Osteoblast (primary cell): ENCODE results near the gene KRIT1. TPM values are rescaled to one million over a fixed set of nuclear protein-coding genes. Genes with fewer than 3 reads are reported as not detected.

Source experiments
- DNase-seq: peaks from one replicate; pipeline ENCODE4 v3.0.0; 2011; ENCODE audit warnings: low spot score, mixed read lengths; ENCODE audit not compliant: insufficient read length; ENCODE audit errors: missing footprints
- H2AFZ ChIP-seq: 2 replicates; pipeline ENCODE4 v1.6.0; 2011; ENCODE audit warnings: mild to moderate bottlenecking, low read length
- H3K27ac ChIP-seq: 2 replicates; pipeline ENCODE4 v1.5.1; 2011; ENCODE audit warnings: mild to moderate bottlenecking, low read depth, low read length, moderate library complexity
- H3K27me3 ChIP-seq: 2 replicates; pipeline ENCODE4 v1.6.0; 2012; ENCODE audit warnings: mild to moderate bottlenecking, control low read depth, inconsistent platforms, low read length, moderate library complexity; ENCODE audit not compliant: insufficient read depth
- H3K36me3 ChIP-seq: 2 replicates; pipeline ENCODE4 v1.5.1; 2011; ENCODE audit warnings: mild to moderate bottlenecking, low read length, control low read depth, moderate library complexity; ENCODE audit not compliant: insufficient read depth
- H3K4me1 ChIP-seq: 2 replicates; pipeline ENCODE4 v1.5.1; 2011; ENCODE audit warnings: mild to moderate bottlenecking, low read length, control low read depth, moderate library complexity; ENCODE audit not compliant: insufficient read depth
- H3K4me2 ChIP-seq: 2 replicates; pipeline ENCODE4 v1.6.0; 2011; ENCODE audit warnings: mild to moderate bottlenecking, low read length; ENCODE audit not compliant: insufficient read depth
- H3K4me3 ChIP-seq: fragments of 200-600 bp; sonication (generic); 3 replicates; pipeline ENCODE4 v1.5.1; 2012; ENCODE audit warnings: mild to moderate bottlenecking, low read length, inconsistent platforms; ENCODE audit not compliant: insufficient read depth
- H3K79me2 ChIP-seq: 2 replicates; pipeline ENCODE4 v1.6.0; 2012; ENCODE audit warnings: mild to moderate bottlenecking, low read length, control low read depth, inconsistent platforms; ENCODE audit not compliant: insufficient read depth
- H3K9me3 ChIP-seq: 2 replicates; pipeline ENCODE4 v1.5.1; 2011; ENCODE audit warnings: low read depth, low read length, control low read depth
- H4K20me1 ChIP-seq: 2 replicates; pipeline ENCODE4 v1.6.0; 2012; ENCODE audit warnings: mild to moderate bottlenecking, low read length, control low read depth; ENCODE audit not compliant: insufficient read depth
- total RNA-seq: library from RNA; depleted of rRNA; stranded (reverse); fragments of >200 nt; gene quantifications from 2 replicates; pipeline ENCODE4 v1.2.3, GENCODE V29; 2012
- TF ChIP-seq, protein P1 (sequence below): IDR thresholded peaks from 2 replicates; pipeline ENCODE4 v1.5.1; 2011; ENCODE audit warnings: mild to moderate bottlenecking, low read depth, low read length, moderate library complexity; ENCODE audit errors: extremely low read depth

The KRIT1 gene
- total RNA-seq, 1 donor, result 47.8 TPM

DNA sequence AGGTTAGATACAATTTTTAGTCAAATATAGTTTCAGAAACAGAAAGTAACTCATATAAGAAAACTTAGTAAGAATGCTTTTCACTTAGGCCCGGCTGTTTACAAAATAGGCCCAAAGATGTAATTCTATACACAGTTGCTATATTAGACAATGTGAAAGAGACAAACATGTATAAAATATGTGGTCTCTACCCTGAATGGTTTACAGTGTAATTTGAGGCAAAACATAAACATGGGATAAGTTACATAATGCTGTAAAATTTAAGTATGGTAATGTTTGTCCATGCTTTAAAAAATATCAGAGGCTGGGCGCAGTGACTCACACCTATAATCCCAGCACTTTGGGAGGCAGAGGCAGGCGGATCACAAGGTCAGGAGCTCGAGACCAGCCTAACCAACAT is 18.7 kb downstream of the KRIT1 start:
- Histone ChIP-seq H3K79me2 (no peaks in the 10 kb centered on the region), H3K4me3 (no peak overlapping the region), H4K20me1 (no peaks in the 10 kb centered on the region), H3K4me2 (no peak overlapping the region), H3K9me3 (no peaks in the 10 kb centered on the region), H3K36me3 (peaks cover 64% of the 10 kb centered on the region), H3K4me1 (no peaks in the 10 kb centered on the region), H2AFZ (no peak overlapping the region), H3K27ac (no peak overlapping the region), H3K27me3 (no peaks in the 10 kb centered on the region)
- TF ChIP-seq, protein P1, sequence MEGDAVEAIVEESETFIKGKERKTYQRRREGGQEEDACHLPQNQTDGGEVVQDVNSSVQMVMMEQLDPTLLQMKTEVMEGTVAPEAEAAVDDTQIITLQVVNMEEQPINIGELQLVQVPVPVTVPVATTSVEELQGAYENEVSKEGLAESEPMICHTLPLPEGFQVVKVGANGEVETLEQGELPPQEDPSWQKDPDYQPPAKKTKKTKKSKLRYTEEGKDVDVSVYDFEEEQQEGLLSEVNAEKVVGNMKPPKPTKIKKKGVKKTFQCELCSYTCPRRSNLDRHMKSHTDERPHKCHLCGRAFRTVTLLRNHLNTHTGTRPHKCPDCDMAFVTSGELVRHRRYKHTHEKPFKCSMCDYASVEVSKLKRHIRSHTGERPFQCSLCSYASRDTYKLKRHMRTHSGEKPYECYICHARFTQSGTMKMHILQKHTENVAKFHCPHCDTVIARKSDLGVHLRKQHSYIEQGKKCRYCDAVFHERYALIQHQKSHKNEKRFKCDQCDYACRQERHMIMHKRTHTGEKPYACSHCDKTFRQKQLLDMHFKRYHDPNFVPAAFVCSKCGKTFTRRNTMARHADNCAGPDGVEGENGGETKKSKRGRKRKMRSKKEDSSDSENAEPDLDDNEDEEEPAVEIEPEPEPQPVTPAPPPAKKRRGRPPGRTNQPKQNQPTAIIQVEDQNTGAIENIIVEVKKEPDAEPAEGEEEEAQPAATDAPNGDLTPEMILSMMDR, result no peak
- DNase-seq, result no peak

DNA sequence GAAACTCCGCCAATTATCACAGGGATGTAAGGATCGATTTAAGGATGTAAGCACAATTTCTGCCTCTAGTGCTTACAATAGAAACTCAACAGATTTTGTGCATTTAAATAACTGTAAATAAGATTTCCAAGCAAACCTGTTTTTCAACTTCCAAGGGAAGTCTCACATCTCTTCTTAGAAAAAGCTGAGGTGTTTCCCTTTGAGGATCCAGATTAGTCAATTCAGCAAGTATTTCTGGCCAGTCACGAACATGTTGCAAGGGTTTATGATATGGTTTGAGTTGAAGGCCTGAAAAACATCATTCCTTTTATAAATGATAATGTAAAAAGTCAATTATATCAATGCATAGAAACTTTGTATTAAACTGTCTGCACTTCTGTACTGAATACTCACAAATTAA is 23.9 kb downstream of the KRIT1 start:
- no peak overlapping the region for H2AFZ ChIP-seq
- H3K27me3 ChIP-seq, result no peaks in the 10 kb centered on the region
- TF ChIP-seq, protein P1, result no peak
- H3K4me1 ChIP-seq, result no peaks in the 10 kb centered on the region
- no peaks in the 10 kb centered on the region for H4K20me1 ChIP-seq
- H3K36me3 ChIP-seq, result peaks cover 82% of the 10 kb centered on the region
- H3K4me3 ChIP-seq, result no peak overlapping the region
- H3K27ac ChIP-seq, result no peak overlapping the region
- no peaks in the 10 kb centered on the region for H3K79me2 ChIP-seq
- no peaks in the 10 kb centered on the region for H3K9me3 ChIP-seq
- DNase-seq, result no peak
- H3K4me2 ChIP-seq, result no peak overlapping the region

DNA sequence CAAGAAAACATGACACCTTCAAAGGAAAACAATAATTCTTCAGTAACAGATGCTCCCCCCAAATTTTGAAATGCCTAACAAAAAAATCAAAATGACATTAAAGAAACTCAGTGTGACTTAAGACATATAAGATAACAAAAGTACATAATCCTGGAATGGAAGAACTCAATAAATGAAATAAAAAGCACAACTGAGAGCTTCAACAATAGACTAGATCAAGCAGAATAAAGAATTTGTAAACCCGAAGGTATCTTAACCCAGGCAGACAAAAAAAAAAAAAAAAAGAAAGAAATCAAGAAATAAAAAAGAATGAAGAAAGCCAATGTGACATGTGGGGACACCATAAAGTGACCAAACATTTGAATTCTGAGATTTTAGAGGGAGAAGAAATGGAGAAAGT is 39.0 kb downstream of the KRIT1 start:
- TF ChIP-seq, protein P1, result no peak
- Histone ChIP-seq H3K9me3 (no peaks in the 10 kb centered on the region), H2AFZ (no peak overlapping the region), H3K79me2 (peaks cover 26% of the 10 kb centered on the region), H3K27ac (no peak overlapping the region), H3K4me3 (no peak overlapping the region), H3K27me3 (no peaks in the 10 kb centered on the region), H3K4me1 (no peaks in the 10 kb centered on the region), H3K4me2 (no peak overlapping the region), H3K36me3 (peaks cover 45% of the 10 kb centered on the region), H4K20me1 (peaks cover 6% of the 10 kb centered on the region)
- DNase-seq, result no peak

DNA sequence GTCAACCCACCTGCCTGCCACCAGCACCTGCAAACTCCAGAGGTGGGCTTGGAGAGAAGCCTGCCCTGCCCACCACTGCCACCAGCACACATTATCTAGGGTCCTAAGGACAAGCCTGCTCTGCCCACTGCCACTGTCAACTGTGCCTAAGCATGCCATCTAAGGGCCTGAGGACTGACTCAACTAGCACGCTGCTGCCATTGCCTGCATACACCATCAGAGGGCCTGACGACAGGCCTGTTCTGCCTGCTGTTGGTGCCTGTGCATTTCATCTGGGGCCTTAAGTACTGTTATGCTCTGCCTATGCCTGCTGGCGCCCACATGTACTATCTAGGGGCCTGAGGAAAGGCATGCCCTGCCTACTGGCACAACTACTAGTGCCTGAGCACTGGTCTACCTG is 39.7 kb downstream of the KRIT1 start:
- no peak for DNase-seq
- Histone ChIP-seq H3K4me3 (no peak overlapping the region), H3K36me3 (peaks cover 45% of the 10 kb centered on the region), H3K4me1 (no peaks in the 10 kb centered on the region), H4K20me1 (peaks cover 6% of the 10 kb centered on the region), H2AFZ (no peak overlapping the region), H3K27ac (no peak overlapping the region), H3K79me2 (peaks cover 26% of the 10 kb centered on the region), H3K4me2 (no peak overlapping the region), H3K9me3 (no peaks in the 10 kb centered on the region), H3K27me3 (no peaks in the 10 kb centered on the region)
- TF ChIP-seq, protein P1, result no peak
